Endodermal cell (in vitro differentiated cells): Measurements from ENCODE around the gene NBPF6. TPM values are rescaled to one million over a fixed set of nuclear protein-coding genes. Genes with fewer than 3 reads are reported as not detected.
"Not testable (repeated sequence)": the region's sequence is repeated elsewhere in the genome, so short reads cannot be mapped to it uniquely, and the experiment has no call there.

Source experiments
- DNase-seq: peaks from one replicate; pipeline ENCODE4 v3.0.0-alpha.2; 2017
- H3K27ac ChIP-seq: 2 replicates; pipeline ENCODE4 v1.5.1; 2013; ENCODE audit warnings: mild to moderate bottlenecking, low read depth, low read length, moderate library complexity
- H3K27me3 ChIP-seq: 2 replicates; pipeline ENCODE4 v1.6.1; 2013; ENCODE audit warnings: mild to moderate bottlenecking, low read length, moderate library complexity; ENCODE audit not compliant: insufficient read depth, control insufficient read depth, poor library complexity, severe bottlenecking
- H3K36me3 ChIP-seq: 2 replicates; pipeline ENCODE4 v1.7.0; 2013; ENCODE audit warnings: mild to moderate bottlenecking, low read length, moderate library complexity; ENCODE audit not compliant: control insufficient read depth, insufficient read depth
- H3K4me1 ChIP-seq: one replicate; pipeline ENCODE4 v1.7.0; 2013; ENCODE audit warnings: low read length; ENCODE audit not compliant: control insufficient read depth, insufficient read depth
- H3K4me3 ChIP-seq: 2 replicates; pipeline ENCODE4 v1.5.1; 2013; ENCODE audit warnings: mild to moderate bottlenecking, low read length, moderate library complexity
- H3K9ac ChIP-seq: 2 replicates; pipeline ENCODE4 v1.6.1; 2013; ENCODE audit warnings: mild to moderate bottlenecking, low read length, moderate library complexity; ENCODE audit not compliant: poor library complexity, severe bottlenecking; ENCODE audit errors: extremely low read depth
- H3K9me3 ChIP-seq: 2 replicates; pipeline ENCODE4 v1.6.1; 2013; ENCODE audit warnings: mild to moderate bottlenecking, low read length, moderate library complexity; ENCODE audit not compliant: control insufficient read depth
- H3K27ac Mint-ChIP-seq: 2 replicates; pipeline ENCODE4 v1.8.0; 2020; ENCODE audit warnings: mixed read lengths
- H3K27me3 Mint-ChIP-seq: 2 replicates; pipeline ENCODE4 v1.8.0; 2021; ENCODE audit warnings: mild to moderate bottlenecking, mixed read lengths; ENCODE audit not compliant: insufficient read depth
- H3K36me3 Mint-ChIP-seq: 2 replicates; pipeline ENCODE4 v1.8.0; 2020; ENCODE audit warnings: low read depth, mixed read lengths
- H3K4me1 Mint-ChIP-seq: 2 replicates; pipeline ENCODE4 v1.8.0; 2020; ENCODE audit warnings: mixed read lengths
- H3K4me3 Mint-ChIP-seq: 2 replicates; pipeline ENCODE4 v1.8.0; 2020; ENCODE audit warnings: mild to moderate bottlenecking, moderate library complexity, mixed read lengths
- H3K9me3 Mint-ChIP-seq: 2 replicates; pipeline ENCODE4 v1.8.0; 2020; ENCODE audit warnings: mild to moderate bottlenecking, mixed read lengths
- WGBS, 2 experiments: methylation state at CpG; one replicate each; pipeline versions ENCODE4 v1.1.5 to v1.1.7; 2013; ENCODE audit warnings: missing lambda C conversion rate in 2 of 2, mixed read lengths in 1 of 2; ENCODE audit not compliant: insufficient coverage in 1 of 2, insufficient read length in 1 of 2; 5-methylcytosine and 5-hydroxymethylcytosine counted together
- total RNA-seq, 2 donors: library from RNA; stranded (reverse); fragmentation: NEBNext Ultra II Directional in 1 of 2; extraction: Animal tissue kit (Norgen Biotek cat#: 25700) in 1 of 2; gene quantifications; 2 replicates in 1 of 2; 3 replicates in 1 of 2; pipeline ENCODE4 v1.2.1, GENCODE V29; 2021

NBPF6 gene
- total RNA-seq, 2 donors from 2014 or later = not detected

DNA sequence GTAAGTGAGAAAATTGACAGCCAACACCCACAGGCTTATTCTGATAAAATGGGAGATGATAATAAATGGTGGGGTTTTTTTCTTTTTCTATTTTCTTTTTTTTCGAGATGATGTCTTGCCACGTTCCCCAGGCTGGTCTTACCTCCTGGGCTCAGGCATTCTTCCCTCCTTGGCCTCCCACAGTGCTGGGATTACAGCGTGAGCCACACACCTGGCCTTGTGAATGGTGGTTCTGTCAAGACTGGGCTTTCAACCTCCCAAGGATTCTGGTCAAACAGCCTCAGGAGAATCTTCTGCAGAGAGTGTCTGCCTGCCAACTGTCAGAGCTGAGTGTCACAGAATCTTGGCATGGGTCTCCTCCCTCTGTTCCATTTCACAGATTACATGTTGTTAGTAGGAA is 16.7 kb upstream of the NBPF6 start:
- not testable (repeated sequence) for H3K9me3 ChIP-seq, H3K27ac Mint-ChIP-seq, H3K4me3 ChIP-seq, H3K27me3 Mint-ChIP-seq, H3K4me1 ChIP-seq, H3K9me3 Mint-ChIP-seq, H3K9ac ChIP-seq, H3K27me3 ChIP-seq, H3K4me3 Mint-ChIP-seq, DNase-seq, H3K36me3 ChIP-seq, H3K36me3 Mint-ChIP-seq, H3K4me1 Mint-ChIP-seq, H3K27ac ChIP-seq
- WGBS, 2 experiments = no CpG with 5 or more reads among the region's 3 CpGs

DNA sequence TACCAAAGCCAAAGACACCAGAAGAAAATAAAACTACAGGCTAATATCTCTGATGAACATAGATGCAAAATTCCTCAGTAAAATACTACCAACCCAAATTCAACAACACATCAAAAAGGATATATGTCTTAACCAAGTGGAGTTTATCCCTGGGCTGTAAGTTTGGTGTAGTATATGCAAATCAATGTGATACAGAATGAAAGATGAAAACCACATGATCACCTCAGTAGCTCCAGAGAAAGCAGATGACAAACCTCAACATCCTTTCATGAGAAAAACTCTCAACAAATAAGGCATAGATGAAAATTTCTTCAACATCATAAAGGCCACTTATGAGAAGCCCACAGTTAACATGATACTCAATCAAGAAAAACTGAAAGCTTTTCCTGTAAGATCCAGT is 11.6 kb upstream of the NBPF6 start:
- not testable (repeated sequence) for H3K9me3 ChIP-seq, H3K27ac Mint-ChIP-seq, H3K9ac ChIP-seq, H3K4me3 Mint-ChIP-seq, H3K4me3 ChIP-seq, H3K27ac ChIP-seq, H3K36me3 Mint-ChIP-seq, H3K27me3 Mint-ChIP-seq, H3K27me3 ChIP-seq, H3K9me3 Mint-ChIP-seq, DNase-seq, H3K4me1 Mint-ChIP-seq, H3K36me3 ChIP-seq, H3K4me1 ChIP-seq

GRCh38 chr1:108454521-108454920 is 4.4 kb downstream of the NBPF6 start:
- H3K36me3 Mint-ChIP-seq, DNase-seq, H3K27me3 Mint-ChIP-seq, H3K9ac ChIP-seq, H3K27me3 ChIP-seq, H3K9me3 Mint-ChIP-seq, H3K4me3 Mint-ChIP-seq, H3K36me3 ChIP-seq, H3K4me3 ChIP-seq, H3K9me3 ChIP-seq, H3K27ac Mint-ChIP-seq, H3K27ac ChIP-seq, H3K4me1 Mint-ChIP-seq, H3K4me1 ChIP-seq: not testable (repeated sequence)
- WGBS, 2 experiments = no CpG with 5 or more reads among the region's 2 CpGs

DNA sequence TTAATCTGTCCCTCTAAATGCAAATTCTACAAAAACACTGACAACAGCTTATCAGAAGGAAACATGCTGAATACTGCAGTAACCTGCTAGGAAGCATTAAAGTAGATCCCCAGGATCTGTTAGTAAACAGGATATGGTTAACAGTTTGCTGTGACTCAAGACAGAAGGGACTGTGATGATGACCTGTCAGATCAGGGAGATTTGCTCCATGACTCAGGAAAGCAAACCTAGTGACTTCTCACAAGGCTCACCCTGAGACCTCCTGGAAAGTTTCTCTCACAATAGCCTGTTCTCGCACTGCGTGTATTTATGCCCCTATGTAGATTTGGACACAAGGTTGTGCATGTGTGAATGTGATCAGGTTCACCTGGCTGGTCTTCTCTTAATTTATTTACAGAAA is 8.5 kb downstream of the NBPF6 start:
- not testable (repeated sequence) for H3K9me3 Mint-ChIP-seq, H3K27ac Mint-ChIP-seq, H3K27me3 ChIP-seq, H3K4me3 ChIP-seq, H3K4me3 Mint-ChIP-seq, H3K36me3 ChIP-seq, H3K9ac ChIP-seq, H3K9me3 ChIP-seq, H3K27me3 Mint-ChIP-seq, H3K36me3 Mint-ChIP-seq, DNase-seq, H3K4me1 ChIP-seq, H3K4me1 Mint-ChIP-seq, H3K27ac ChIP-seq
- WGBS, 2 experiments = no CpG with 5 or more reads among the region's 2 CpGs

- not testable (repeated sequence) for H3K27ac Mint-ChIP-seq, H3K27me3 Mint-ChIP-seq, H3K9me3 ChIP-seq, H3K4me3 Mint-ChIP-seq, H3K4me3 ChIP-seq, H3K36me3 ChIP-seq, H3K4me1 ChIP-seq, H3K27me3 ChIP-seq, H3K27ac ChIP-seq, DNase-seq, H3K36me3 Mint-ChIP-seq, H3K9ac ChIP-seq, H3K4me1 Mint-ChIP-seq, H3K9me3 Mint-ChIP-seq
- no CpG with 5 or more reads among the region's 3 CpGs for WGBS, 2 experiments
Observed at GRCh38 chr1:108461758-108462157, 11.6 kb downstream of the NBPF6 start.

- H3K27ac Mint-ChIP-seq, H3K9me3 Mint-ChIP-seq, H3K4me3 Mint-ChIP-seq, H3K4me1 ChIP-seq, H3K9ac ChIP-seq, DNase-seq, H3K27me3 ChIP-seq, H3K27ac ChIP-seq, H3K4me1 Mint-ChIP-seq, H3K9me3 ChIP-seq, H3K36me3 ChIP-seq, H3K4me3 ChIP-seq, H3K27me3 Mint-ChIP-seq, H3K36me3 Mint-ChIP-seq: not testable (repeated sequence)
- no CpG with 5 or more reads among the region's 3 CpGs for WGBS, 2 experiments
Observed at GRCh38 chr1:108463962-108464361, 13.8 kb downstream of the NBPF6 start.

DNA sequence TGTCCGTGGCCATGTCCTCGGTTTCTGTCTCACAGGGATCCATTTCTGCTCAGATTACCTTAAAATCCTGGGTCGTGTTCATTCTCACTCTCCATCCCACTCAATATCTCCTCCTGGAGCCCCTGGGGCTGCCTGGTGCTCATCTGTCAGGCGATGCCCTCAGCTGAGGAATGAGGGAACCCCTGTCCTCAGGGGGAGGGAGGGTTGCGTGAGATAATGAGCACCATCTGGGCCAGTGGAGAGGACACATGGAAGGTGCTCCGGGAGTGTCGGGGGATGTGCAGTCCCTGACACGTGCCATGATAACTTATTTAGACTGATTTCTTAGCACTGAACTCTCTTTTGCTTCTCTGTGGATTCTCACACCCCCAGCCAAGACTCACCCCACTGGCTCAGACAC is 16.0 kb downstream of the NBPF6 start:
- not testable (repeated sequence) for H3K4me1 ChIP-seq, H3K27ac ChIP-seq, H3K4me3 ChIP-seq, H3K9me3 ChIP-seq, H3K27me3 Mint-ChIP-seq, H3K27me3 ChIP-seq, H3K4me1 Mint-ChIP-seq, H3K27ac Mint-ChIP-seq, H3K36me3 Mint-ChIP-seq, H3K9ac ChIP-seq, H3K9me3 Mint-ChIP-seq, H3K36me3 ChIP-seq, DNase-seq, H3K4me3 Mint-ChIP-seq
- no CpG with 5 or more reads among the region's 8 CpGs for WGBS, 2 experiments
